Naive B cell (primary cell): ENCODE data around the gene SRGAP3. TPM values are rescaled to one million over a fixed set of nuclear protein-coding genes. Genes with fewer than 3 reads are reported as not detected.

Experiments used
- ATAC-seq, 2 donors: fragments of 150-1000 bp; cut with Tn5 transposase; 2 replicates each; pipeline ENCODE4 v1.10.0; 2021; ENCODE audit warnings: low read depth in 2 of 2, mild to moderate bottlenecking in 2 of 2, moderate library complexity in 2 of 2
- DNase-seq: peaks from one replicate; pipeline ENCODE4 v3.0.0; 2022
- H3K27ac Mint-ChIP-seq, 6 donors: one replicate each; pipeline ENCODE4 v1.8.0; 2020 to 2022; ENCODE audit warnings: mild to moderate bottlenecking in 6 of 6, mixed read lengths in 6 of 6, moderate library complexity in 5 of 6, inconsistent platforms in 2 of 6
- H3K27me3 Mint-ChIP-seq, 3 donors: one replicate each; pipeline ENCODE4 v1.8.0; 2021 to 2022; ENCODE audit warnings: mixed read lengths in 3 of 3, mild to moderate bottlenecking in 1 of 3
- H3K36me3 Mint-ChIP-seq, 2 donors: one replicate each; pipeline ENCODE4 v1.8.0; 2020 to 2022; ENCODE audit warnings: mixed read lengths in 2 of 2, inconsistent platforms in 1 of 2, mild to moderate bottlenecking in 1 of 2
- H3K4me1 Mint-ChIP-seq, 3 donors: one replicate each; pipeline ENCODE4 v1.8.0; 2020 to 2022; ENCODE audit warnings: mixed read lengths in 3 of 3, inconsistent platforms in 1 of 3, mild to moderate bottlenecking in 1 of 3, moderate library complexity in 1 of 3
- H3K4me3 Mint-ChIP-seq, 8 donors: one replicate each; pipeline ENCODE4 v1.8.0; 2020 to 2022; ENCODE audit warnings: mild to moderate bottlenecking in 8 of 8, mixed read lengths in 8 of 8, moderate library complexity in 8 of 8, inconsistent platforms in 2 of 8
- H3K9me3 Mint-ChIP-seq, 7 donors: one replicate each; pipeline ENCODE4 v1.8.0; 2020 to 2022; ENCODE audit warnings: mixed read lengths in 7 of 7, mild to moderate bottlenecking in 5 of 7, inconsistent platforms in 2 of 7, moderate library complexity in 1 of 7
- polyA plus RNA-seq, 6 donors: library from polyadenylated mRNA; unstranded; fragments of 300-500 nt; fragmentation: Illumina TruSeq; gene quantifications; one replicate each; pipeline ENCODE4 v1.2.3, GENCODE V29; 2021; ENCODE audit warnings: low read depth in 6 of 6

The SRGAP3 gene
- polyA plus RNA-seq, 6 donors from 2014 or later: 0.36 to 2.4 (median 0.87) TPM; not detected in 1

- DNase-seq: no peak
- Mint-ChIP-seq H3K4me1 (peaks cover 0 to 3% (median 0%) of the 10 kb centered on the region in 3 donors), H3K4me3 (no peak overlapping the region), H3K27me3 (peaks cover 4 to 20% (median 14%) of the 10 kb centered on the region in 3 donors), H3K9me3 (peaks cover 0 to 5% (median 2%) of the 10 kb centered on the region in 7 donors), H3K27ac (no peak overlapping the region), H3K36me3 (no peaks in the 10 kb centered on the region)
- ATAC-seq: no peak
Observed at GRCh38 chr3:9111866-9112265, 137.6 kb downstream of the SRGAP3 start.

- H3K4me3 Mint-ChIP-seq: no peak overlapping the region
- ATAC-seq (no peak), DNase-seq (no peak)
- peaks cover 4 to 20% (median 14%) of the 10 kb centered on the region in 3 donors for H3K27me3 Mint-ChIP-seq
- H3K4me1 Mint-ChIP-seq: peaks cover 0 to 3% (median 0%) of the 10 kb centered on the region in 3 donors
- H3K9me3 Mint-ChIP-seq: peaks cover 0 to 5% (median 2%) of the 10 kb centered on the region in 7 donors
- no peak overlapping the region for H3K27ac Mint-ChIP-seq
- no peaks in the 10 kb centered on the region for H3K36me3 Mint-ChIP-seq
Observed at GRCh38 chr3:9111417-9111816, 138.0 kb downstream of the SRGAP3 start.

GRCh38 chr3:9110802-9111201, 138.6 kb downstream of the SRGAP3 start:
- Mint-ChIP-seq H3K9me3 (peaks cover 0 to 5% (median 2%) of the 10 kb centered on the region in 7 donors), H3K4me3 (no peak overlapping the region), H3K4me1 (peaks cover 0 to 3% (median 0%) of the 10 kb centered on the region in 3 donors)

GRCh38 chr3:9110316-9110715, 139.1 kb downstream of the SRGAP3 start:
- ATAC-seq (no peak), DNase-seq (no peak)
- peak overlapping the region in 1 of 8 donors; percentile 55 for H3K4me3 Mint-ChIP-seq
- H3K36me3 Mint-ChIP-seq: no peaks in the 10 kb centered on the region
- H3K9me3 Mint-ChIP-seq: peaks cover 0 to 5% (median 2%) of the 10 kb centered on the region in 7 donors
- H3K27me3 Mint-ChIP-seq: peaks cover 4 to 20% (median 14%) of the 10 kb centered on the region in 3 donors
- no peak overlapping the region for H3K27ac Mint-ChIP-seq
- H3K4me1 Mint-ChIP-seq: peaks cover 0 to 3% (median 0%) of the 10 kb centered on the region in 3 donors

More at GRCh38 chr3:9110802-9111201, 138.6 kb downstream of the SRGAP3 start:
- DNase-seq (no peak), ATAC-seq (no peak)
- Mint-ChIP-seq H3K27ac (peak overlapping the region in 1 of 6 donors; percentile 80), H3K36me3 (no peaks in the 10 kb centered on the region), H3K27me3 (peaks cover 4 to 20% (median 14%) of the 10 kb centered on the region in 3 donors)

- Mint-ChIP-seq H3K27ac (no peak overlapping the region), H3K27me3 (peaks cover 4 to 20% (median 14%) of the 10 kb centered on the region in 3 donors), H3K4me3 (no peak overlapping the region), H3K4me1 (peaks cover 0 to 3% (median 0%) of the 10 kb centered on the region in 3 donors), H3K36me3 (no peaks in the 10 kb centered on the region), H3K9me3 (peaks cover 0 to 5% (median 2%) of the 10 kb centered on the region in 7 donors)
- DNase-seq: no peak
- ATAC-seq: no peak
Observed at GRCh38 chr3:9109568-9109914, 139.9 kb downstream of the SRGAP3 start.

GRCh38 chr3:9108876-9109567, 140.4 kb downstream of the SRGAP3 start:
- Mint-ChIP-seq H3K27ac (no peak overlapping the region), H3K9me3 (peaks cover 0 to 5% (median 2%) of the 10 kb centered on the region in 7 donors), H3K4me1 (peaks cover 0 to 3% (median 0%) of the 10 kb centered on the region in 3 donors), H3K27me3 (peaks cover 4 to 20% (median 14%) of the 10 kb centered on the region in 3 donors), H3K4me3 (no peak overlapping the region), H3K36me3 (no peaks in the 10 kb centered on the region)
- no peak for ATAC-seq
- DNase-seq: no peak

GRCh38 chr3:9107738-9108137, 141.7 kb downstream of the SRGAP3 start:
- no peak for DNase-seq
- H3K4me3 Mint-ChIP-seq: peak overlapping the region in 1 of 8 donors; percentile 4

GRCh38 chr3:9105421-9105820, 144.0 kb downstream of the SRGAP3 start:
- no peaks in the 10 kb centered on the region for H3K36me3 Mint-ChIP-seq
- H3K27me3 Mint-ChIP-seq: peaks cover 4 to 21% (median 14%) of the 10 kb centered on the region in 3 donors
- DNase-seq: no peak
- no peak overlapping the region for H3K27ac Mint-ChIP-seq
- H3K9me3 Mint-ChIP-seq: peaks cover 0 to 4% (median 0%) of the 10 kb centered on the region in 7 donors
- no peak overlapping the region for H3K4me3 Mint-ChIP-seq
- no peak for ATAC-seq
- peaks cover 0 to 3% (median 0%) of the 10 kb centered on the region in 3 donors for H3K4me1 Mint-ChIP-seq

More at GRCh38 chr3:9107738-9108137, 141.7 kb downstream of the SRGAP3 start:
- Mint-ChIP-seq H3K27me3 (peaks cover 4 to 20% (median 14%) of the 10 kb centered on the region in 3 donors), H3K27ac (no peak overlapping the region), H3K9me3 (peaks cover 0 to 4% (median 2%) of the 10 kb centered on the region in 7 donors), H3K36me3 (no peaks in the 10 kb centered on the region), H3K4me1 (peaks cover 0 to 3% (median 0%) of the 10 kb centered on the region in 3 donors)
- ATAC-seq: no peak

- Mint-ChIP-seq H3K4me3 (no peak overlapping the region), H3K36me3 (no peaks in the 10 kb centered on the region), H3K27ac (no peak overlapping the region), H3K9me3 (peaks cover 0 to 3% (median 0%) of the 10 kb centered on the region in 7 donors), H3K27me3 (peaks cover 8 to 20% (median 12%) of the 10 kb centered on the region in 3 donors), H3K4me1 (no peaks in the 10 kb centered on the region)
- ATAC-seq: no peak
- DNase-seq: no peak
Observed at GRCh38 chr3:9104121-9104520, 145.3 kb downstream of the SRGAP3 start.

- DNase-seq: no peak
- Mint-ChIP-seq H3K36me3 (no peaks in the 10 kb centered on the region), H3K4me1 (no peaks in the 10 kb centered on the region), H3K9me3 (peaks cover 0 to 2% (median 0%) of the 10 kb centered on the region in 7 donors), H3K4me3 (no peak overlapping the region), H3K27ac (no peak overlapping the region), H3K27me3 (peaks cover 9 to 16% (median 13%) of the 10 kb centered on the region in 3 donors)
- no peak for ATAC-seq
Observed at GRCh38 chr3:9102240-9102981, 147.0 kb downstream of the SRGAP3 start.

GRCh38 chr3:9101286-9101685, 148.2 kb downstream of the SRGAP3 start:
- no peak for DNase-seq
- H3K4me1 Mint-ChIP-seq: no peaks in the 10 kb centered on the region
- peaks cover 9 to 16% (median 13%) of the 10 kb centered on the region in 3 donors for H3K27me3 Mint-ChIP-seq
- no peak overlapping the region for H3K27ac Mint-ChIP-seq
- H3K9me3 Mint-ChIP-seq: peaks cover 0 to 2% (median 0%) of the 10 kb centered on the region in 7 donors
- H3K36me3 Mint-ChIP-seq: no peaks in the 10 kb centered on the region
- no peak overlapping the region for H3K4me3 Mint-ChIP-seq
- ATAC-seq: no peak

- H3K4me1 Mint-ChIP-seq: no peaks in the 10 kb centered on the region
- peaks cover 0 to 2% (median 0%) of the 10 kb centered on the region in 7 donors for H3K9me3 Mint-ChIP-seq
- peaks cover 9 to 16% (median 13%) of the 10 kb centered on the region in 3 donors for H3K27me3 Mint-ChIP-seq
- H3K27ac Mint-ChIP-seq: no peak overlapping the region
- H3K4me3 Mint-ChIP-seq: no peak overlapping the region
- no peak for ATAC-seq
- DNase-seq: no peak
- H3K36me3 Mint-ChIP-seq: no peaks in the 10 kb centered on the region
Observed at GRCh38 chr3:9100513-9100894, 148.9 kb downstream of the SRGAP3 start.

GRCh38 chr3:9099702-9100512, 149.5 kb downstream of the SRGAP3 start:
- Mint-ChIP-seq H3K27me3 (peaks cover 9 to 16% (median 13%) of the 10 kb centered on the region in 3 donors), H3K9me3 (peaks cover 0 to 2% (median 0%) of the 10 kb centered on the region in 7 donors), H3K4me1 (no peaks in the 10 kb centered on the region), H3K4me3 (no peak overlapping the region), H3K36me3 (no peaks in the 10 kb centered on the region), H3K27ac (no peak overlapping the region)
- no peak for ATAC-seq
- no peak for DNase-seq
